H1 (cell line): ENCODE measurements around the gene RAPGEF5. TPM values are rescaled to one million over a fixed set of nuclear protein-coding genes. Genes with fewer than 3 reads are reported as not detected.

Experiments
- CTCF ChIA-PET: fragments of 300-600 bp; sonication (Branson Sonifier 250); formaldehyde crosslinking; loops from one replicate; lab custom pipeline; 2021; ENCODE audit not compliant: partially characterized antibody; lab: Charles Lee
- POLR2A ChIA-PET: fragments of 300-600 bp; sonication (Branson Sonifier 250); formaldehyde crosslinking; loops from one replicate; lab custom pipeline; 2021; ENCODE audit warnings: inconsistent platforms; ENCODE audit not compliant: partially characterized antibody; lab: Charles Lee
- DNase-seq, 2 experiments: peaks; one replicate each; pipeline versions ENCODE4 v3.0.0 to v3.0.0-alpha.2; 2010 to 2022; ENCODE audit warnings: low spot score in 2 of 2, low read depth in 1 of 2, mixed read lengths in 1 of 2
- FAIRE-seq: peaks from 2 replicates; lab custom pipeline; 2011; peaks lifted over from hg19 to GRCh38; lab: Jason Lieb, UNC
- H2AFZ ChIP-seq: 2 replicates; pipeline ENCODE4 v1.8.1; 2012; ENCODE audit warnings: low read length, inconsistent platforms
- H2AK5ac ChIP-seq: 2 replicates; pipeline ENCODE4 v1.6.1; 2013; ENCODE audit warnings: low read depth, low read length
- H2BK120ac ChIP-seq: replicated peaks from 2 replicates; pipeline ENCODE3; 2013; ENCODE audit warnings: low read depth, low read length, inconsistent platforms
- H2BK12ac ChIP-seq: 2 replicates; pipeline ENCODE4 v1.6.1; 2013; ENCODE audit warnings: low read depth, low read length
- H2BK15ac ChIP-seq: 2 replicates; pipeline ENCODE4 v1.6.1; 2013; ENCODE audit warnings: low read length
- H2BK20ac ChIP-seq: 2 replicates; pipeline ENCODE4 v1.6.1; 2013; ENCODE audit warnings: low read length
- H2BK5ac ChIP-seq: 2 replicates; pipeline ENCODE4 v1.6.1; 2013; ENCODE audit warnings: low read depth, low read length
- H3K14ac ChIP-seq: 2 replicates; pipeline ENCODE4 v1.6.1; 2013; ENCODE audit warnings: inconsistent platforms; ENCODE audit not compliant: insufficient read length
- H3K18ac ChIP-seq: 2 replicates; pipeline ENCODE4 v1.6.1; 2013; ENCODE audit warnings: low read length; ENCODE audit errors: extremely low read depth
- H3K23ac ChIP-seq: 2 replicates; pipeline ENCODE4 v1.6.1; 2013; ENCODE audit warnings: inconsistent platforms; ENCODE audit not compliant: insufficient read length
- H3K23me2 ChIP-seq: 2 replicates; pipeline ENCODE4 v1.6.1; 2013; ENCODE audit warnings: low read depth, low read length
- H3K27ac ChIP-seq: 2 replicates; pipeline ENCODE4 v1.6.1; 2011; ENCODE audit warnings: low read depth, low read length, inconsistent platforms
- H3K27me3 ChIP-seq, 4 experiments: replicated peaks in 1 of 4; 1 replicate in 1 of 4; 2 replicates in 3 of 4; pipeline versions ENCODE4 v1.6.1 to v1.8.1; 2011 to 2013; ENCODE audit warnings: low read length in 3 of 4, mild to moderate bottlenecking in 3 of 4, inconsistent platforms in 2 of 4, mixed read lengths in 2 of 4, moderate library complexity in 1 of 4; ENCODE audit not compliant: control insufficient read depth in 3 of 4, insufficient read depth in 3 of 4; ENCODE audit errors: extremely low read depth in 1 of 4
- H3K36me3 ChIP-seq, 4 experiments: 2 replicates each; pipeline versions ENCODE4 v1.6.1 to v1.8.1; 2011 to 2013; ENCODE audit warnings: mild to moderate bottlenecking in 4 of 4, low read length in 3 of 4, moderate library complexity in 2 of 4, control low read depth in 1 of 4, inconsistent platforms in 1 of 4; ENCODE audit not compliant: insufficient read depth in 4 of 4, control insufficient read depth in 2 of 4
- H3K4ac ChIP-seq: replicated peaks from 2 replicates; pipeline ENCODE3; 2013; ENCODE audit warnings: low read length, low read depth, mixed read lengths, inconsistent platforms; ENCODE audit not compliant: insufficient read length
- H3K4me1 ChIP-seq, 4 experiments: replicated peaks in 1 of 4; 1 replicate in 1 of 4; 2 replicates in 3 of 4; pipeline versions ENCODE4 v1.6.1 to v1.8.1; 2011 to 2013; ENCODE audit warnings: low read length in 3 of 4, inconsistent platforms in 2 of 4, mixed read lengths in 1 of 4; ENCODE audit not compliant: insufficient read depth in 4 of 4, control insufficient read depth in 3 of 4
- H3K4me2 ChIP-seq, 2 experiments: 2 replicates each; pipeline versions ENCODE4 v1.6.1 to v1.8.1; 2011 to 2013; ENCODE audit warnings: low read depth in 2 of 2, low read length in 2 of 2, control low read depth in 1 of 2, inconsistent platforms in 1 of 2, mild to moderate bottlenecking in 1 of 2; ENCODE audit not compliant: insufficient read depth in 1 of 2
- H3K4me3 ChIP-seq, 4 experiments: fragments of 200-600, 300-600 bp in 1 of 4; sonication (generic), shearing (Covaris generic), sonication (Bioruptor Twin) in 1 of 4; 2 replicates each; pipeline versions ENCODE4 v1.5.1 to v1.8.1; 2011 to 2016; ENCODE audit warnings: low read length in 4 of 4, low read depth in 3 of 4, control low read depth in 2 of 4, inconsistent platforms in 2 of 4, mild to moderate bottlenecking in 2 of 4, mixed read lengths in 1 of 4, moderate library complexity in 1 of 4; ENCODE audit not compliant: insufficient read depth in 2 of 4; ENCODE audit errors: extremely low read depth in 1 of 4
- H3K56ac ChIP-seq: replicated peaks from 2 replicates; pipeline ENCODE3; 2013; ENCODE audit warnings: low read depth, mild to moderate bottlenecking, mixed read lengths, low read length, inconsistent platforms; ENCODE audit not compliant: insufficient read length
- H3K79me1 ChIP-seq: 2 replicates; pipeline ENCODE4 v1.6.1; 2013; ENCODE audit warnings: low read depth, low read length, control low read depth
- H3K79me2 ChIP-seq, 2 experiments: 2 replicates each; pipeline versions ENCODE4 v1.6.1 to v1.8.1; 2012 to 2013; ENCODE audit warnings: low read length in 2 of 2, mild to moderate bottlenecking in 2 of 2, inconsistent platforms in 1 of 2; ENCODE audit not compliant: insufficient read depth in 2 of 2, control insufficient read depth in 1 of 2
- H3K9ac ChIP-seq, 4 experiments: replicated peaks in 1 of 4; 1 replicate in 1 of 4; 2 replicates in 3 of 4; pipeline versions ENCODE4 v1.6.1 to v1.8.1; 2011 to 2013; ENCODE audit warnings: low read depth in 3 of 4, low read length in 3 of 4, control low read depth in 2 of 4, mild to moderate bottlenecking in 2 of 4, moderate library complexity in 2 of 4, inconsistent platforms in 1 of 4; ENCODE audit errors: extremely low read depth in 1 of 4
- H3K9me3 ChIP-seq, 2 experiments: 2 replicates each; pipeline versions ENCODE4 v1.6.1 to v1.8.1; 2012 to 2013; ENCODE audit warnings: mild to moderate bottlenecking in 2 of 2, moderate library complexity in 2 of 2, control low read depth in 1 of 2, inconsistent platforms in 1 of 2, low read depth in 1 of 2, low read length in 1 of 2, mixed read lengths in 1 of 2; ENCODE audit not compliant: insufficient read depth in 2 of 2
- H4K20me1 ChIP-seq, 2 experiments: replicated peaks in 1 of 2; 2 replicates each; pipeline versions ENCODE3 to v1.8.1; 2011 to 2013; ENCODE audit warnings: inconsistent platforms in 2 of 2, low read length in 2 of 2, mild to moderate bottlenecking in 1 of 2; ENCODE audit not compliant: insufficient read depth in 2 of 2, control insufficient read depth in 1 of 2
- H4K5ac ChIP-seq: 2 replicates; pipeline ENCODE4 v1.6.1; 2013; ENCODE audit warnings: low read length, low read depth, mixed read lengths, inconsistent platforms; ENCODE audit not compliant: insufficient read length
- H4K8ac ChIP-seq: 2 replicates; pipeline ENCODE4 v1.8.0; 2013; ENCODE audit warnings: mild to moderate bottlenecking, moderate library complexity, low read length, inconsistent platforms; ENCODE audit not compliant: insufficient read depth; ENCODE audit errors: extremely low read depth
- H4K91ac ChIP-seq: replicated peaks from 2 replicates; pipeline ENCODE3; 2013; ENCODE audit warnings: low read length, mixed read lengths, inconsistent platforms; ENCODE audit not compliant: insufficient read length
- ATF2 ChIP-seq: IDR thresholded peaks from 2 replicates; pipeline ENCODE4 v1.6.1; 2012; ENCODE audit warnings: low read length, inconsistent platforms
- BACH1 ChIP-seq: IDR thresholded peaks from 2 replicates; pipeline ENCODE4 v1.6.1; 2012; ENCODE audit warnings: low read length, improper control_type of control experiment
- EP300 ChIP-seq, 2 experiments: IDR thresholded peaks; 1 replicate in 1 of 2; 2 replicates in 1 of 2; pipeline ENCODE4 v1.6.1; 2011 to 2012; ENCODE audit warnings: low read depth in 2 of 2, low read length in 2 of 2, mild to moderate bottlenecking in 2 of 2, borderline replicate concordance in 1 of 2, inconsistent platforms in 1 of 2, moderate library complexity in 1 of 2
- HDAC6 ChIP-seq: IDR thresholded peaks from one replicate; pipeline ENCODE4 v1.7.1; 2012; ENCODE audit warnings: low read depth, mild to moderate bottlenecking, inconsistent platforms, low read length, moderate library complexity
- MAX ChIP-seq: IDR thresholded peaks from 2 replicates; pipeline ENCODE4 v1.6.1; 2012; ENCODE audit warnings: inconsistent platforms
- PHF8 ChIP-seq: fragments of 200-600 bp; sonication (generic); conservative IDR thresholded peaks from 2 replicates; pipeline ENCODE4 v1.7.1; 2012; ENCODE audit warnings: low read depth, mild to moderate bottlenecking, inconsistent platforms, low read length, moderate library complexity
- RAD21 ChIP-seq, 2 experiments: IDR thresholded peaks in 1 of 2; conservative IDR thresholded peaks in 1 of 2; 2 replicates each; pipeline ENCODE4 v1.6.1; 2011; ENCODE audit warnings: low read depth in 2 of 2, low read length in 2 of 2, improper control_type of control experiment in 1 of 2, inconsistent platforms in 1 of 2, mild to moderate bottlenecking in 1 of 2, moderate library complexity in 1 of 2
- RBBP5 ChIP-seq: IDR thresholded peaks from 2 replicates; pipeline ENCODE4 v1.7.1; 2012; ENCODE audit warnings: low read depth, mild to moderate bottlenecking, inconsistent platforms, low read length, moderate library complexity, borderline replicate concordance
- RXRA ChIP-seq: IDR thresholded peaks from 2 replicates; pipeline ENCODE4 v1.6.1; 2011; ENCODE audit warnings: low read depth, mild to moderate bottlenecking, low read length, moderate library complexity; ENCODE audit not compliant: insufficient read depth
- ZNF274 ChIP-seq: IDR thresholded peaks from 2 replicates; pipeline ENCODE4 v1.7.0; 2012; ENCODE audit warnings: low read length, borderline replicate concordance; ENCODE audit errors: extremely low read depth
- WGBS, 2 experiments: shearing (Covaris generic) in 1 of 2; methylation state at CpG; one replicate each; pipeline versions ENCODE4 v1.1.6 to v1.1.7; 2013 to 2015; ENCODE audit warnings: low lambda C conversion rate in 2 of 2, mixed read lengths in 2 of 2, inconsistent platforms in 1 of 2, low coverage in 1 of 2, missing lambda C conversion rate in 1 of 2; ENCODE audit not compliant: insufficient replicate concordance in 2 of 2, insufficient coverage in 1 of 2, insufficient read length in 1 of 2; ENCODE audit errors: extremely low coverage in 1 of 2, missing lambda C conversion rate in 1 of 2; 5-methylcytosine and 5-hydroxymethylcytosine counted together
- polyA plus RNA-seq, 7 experiments: library from polyadenylated mRNA; depleted of rRNA in 3 of 7; stranded (reverse) in 5 of 7; unstranded in 2 of 7; fragments of >200 nt in 5 of 7; fragments of 200-250 nt in 2 of 7; gene quantifications; 1 replicate in 5 of 7; 2 replicates in 1 of 7; 4 replicates in 1 of 7; pipeline versions ENCODE4 v1.2.1 to v1.2.3, GENCODE V29; 2011 to 2013; ENCODE audit warnings: missing spikeins in 2 of 7, mixed read lengths in 2 of 7
- total RNA-seq: library from RNA; stranded (reverse); fragmentation: NEBNext Ultra II Directional; extraction: Animal tissue kit (Norgen Biotek cat#: 25700); gene quantifications from 2 replicates; pipeline ENCODE4 v1.2.1, GENCODE V29; 2021

Gene RAPGEF5
- total and polyA plus RNA-seq, 2 of the 8 experiments (the other 6 are each of a cell fraction or from before 2014, with no cell fraction given) = 4.4 to 22.9 TPM

GRCh38 chr7:22216832-22217475 lies 140.0 kb downstream of the RAPGEF5 start:
- Histone ChIP-seq H2BK120ac (no peak overlapping the region), H3K23me2 (no peaks in the 10 kb centered on the region), H4K8ac (no peak overlapping the region), H3K4me3 (no peak overlapping the region), H3K27me3 (no peaks in the 10 kb centered on the region), H3K14ac (no peak overlapping the region), H3K9me3 (no peaks in the 10 kb centered on the region), H2AFZ (no peak overlapping the region), H3K9ac (no peak overlapping the region), H3K79me2 (no peaks in the 10 kb centered on the region), H3K79me1 (no peaks in the 10 kb centered on the region), H3K4me1 (peaks cover 0 to 2% (median 0%) of the 10 kb centered on the region in 4 experiments; a peak in 2 of 7 replicates), H2BK20ac (no peak overlapping the region), H3K36me3 (peaks cover 0 to 5% (median 0%) of the 10 kb centered on the region in 4 experiments; a peak in 2 of 8 replicates), H2AK5ac (no peak overlapping the region), H4K5ac (no peak overlapping the region), H4K20me1 (no peaks in the 10 kb centered on the region), H3K4ac (no peak overlapping the region), H3K27ac (no peak overlapping the region), H3K23ac (no peak overlapping the region), H2BK15ac (no peak overlapping the region), H2BK12ac (no peak overlapping the region), H4K91ac (no peak overlapping the region), H2BK5ac (no peak overlapping the region), H3K56ac (no peak overlapping the region), H3K18ac (no peak overlapping the region), H3K4me2 (no peak overlapping the region)
- ChIA-PET POLR2A (interaction anchor here (0.6 to 1.0 kb wide), 4 partner anchors 10 to 250 kb away, joined by 3 to 4 read pairs (median 4); no protein-coding TSS in a partner anchor), CTCF (interaction anchor here (1.0 kb wide), 1 partner anchor 107 kb away, joined by 4 read pairs; no protein-coding TSS in a partner anchor)
- DNase-seq (no peak), FAIRE-seq (peak; percentile 7)
- WGBS, 2 experiments = 88% methylated on average over 4 of the region's 4 CpGs; no CpG with 5 or more reads in 1 of the 2 experiments
- TF ChIP-seq BACH1 (no peak), ZNF274 (no peak), ATF2 (no peak), RBBP5 (no peak), RAD21 (IDR thresholded peaks at IDR 0.05 in 1 of 2, conservative IDR thresholded peaks at IDR 0.05 in 1 of 2; ENCODE audit: low read depth in 2 of 2, low read length in 2 of 2) (no peak), MAX (no peak), RXRA (no peak), EP300 (IDR thresholded peaks at IDR 0.05; ENCODE audit: borderline replicate concordance in 1 of 2, low read depth in 2 of 2, low read length in 2 of 2) (no peak), HDAC6 (no peak), PHF8 (no peak)
